ENCODE measurements around the gene CEACAM18.
"Not testable (repeated sequence)": the region's sequence is repeated elsewhere in the genome, so short reads cannot be mapped to it uniquely, and the experiment has no call there.

The CEACAM18 gene

DNA sequence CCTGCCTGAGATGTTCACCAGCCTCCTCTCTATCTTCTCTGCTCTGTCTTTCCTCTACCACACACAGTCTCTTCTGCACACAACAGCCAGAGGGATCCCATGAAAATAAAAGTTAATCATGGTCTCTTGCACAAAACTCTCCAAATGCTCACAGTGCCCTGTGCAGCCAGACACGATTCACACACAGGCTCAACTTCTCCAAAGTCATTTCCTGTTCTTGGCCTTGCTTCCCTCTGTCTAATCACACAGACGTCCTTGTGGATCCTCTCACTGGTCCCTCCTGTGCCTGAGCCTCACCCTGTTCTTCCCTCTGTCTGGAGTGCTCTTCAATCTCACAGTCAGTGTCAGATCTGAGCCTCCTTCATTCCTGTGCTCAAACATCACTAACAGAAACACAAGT lies 15.4 kb downstream of the CEACAM18 start:
- DNase-seq (ENCODE audit: low spot score): no peak

DNA sequence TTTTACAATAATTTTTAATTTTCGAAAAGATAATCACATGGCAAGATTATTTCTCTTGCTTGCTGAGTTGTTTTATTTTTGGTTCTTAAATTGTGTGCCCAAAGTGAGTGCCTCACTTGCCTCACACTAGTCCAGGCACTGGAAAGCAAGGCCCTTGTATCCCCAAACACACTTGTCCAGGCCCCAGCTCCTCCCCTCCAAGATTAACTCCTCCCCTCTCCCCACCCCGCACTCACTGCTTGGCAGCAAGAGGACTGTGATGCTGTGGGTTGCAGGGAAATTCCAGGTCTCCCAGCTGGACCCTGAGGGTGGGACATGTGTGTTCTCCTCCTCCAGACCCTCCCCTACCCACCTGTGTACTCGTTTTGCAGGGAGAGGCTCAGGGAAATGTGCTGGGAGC lies 19.3 kb downstream of the CEACAM18 start:
- DNase-seq (ENCODE audit: low spot score): no peak

- DNase-seq (ENCODE audit: low spot score): not testable (repeated sequence)
Measured at GRCh38 chr19:51500931-51501330, 22.6 kb downstream of the CEACAM18 start.

DNA sequence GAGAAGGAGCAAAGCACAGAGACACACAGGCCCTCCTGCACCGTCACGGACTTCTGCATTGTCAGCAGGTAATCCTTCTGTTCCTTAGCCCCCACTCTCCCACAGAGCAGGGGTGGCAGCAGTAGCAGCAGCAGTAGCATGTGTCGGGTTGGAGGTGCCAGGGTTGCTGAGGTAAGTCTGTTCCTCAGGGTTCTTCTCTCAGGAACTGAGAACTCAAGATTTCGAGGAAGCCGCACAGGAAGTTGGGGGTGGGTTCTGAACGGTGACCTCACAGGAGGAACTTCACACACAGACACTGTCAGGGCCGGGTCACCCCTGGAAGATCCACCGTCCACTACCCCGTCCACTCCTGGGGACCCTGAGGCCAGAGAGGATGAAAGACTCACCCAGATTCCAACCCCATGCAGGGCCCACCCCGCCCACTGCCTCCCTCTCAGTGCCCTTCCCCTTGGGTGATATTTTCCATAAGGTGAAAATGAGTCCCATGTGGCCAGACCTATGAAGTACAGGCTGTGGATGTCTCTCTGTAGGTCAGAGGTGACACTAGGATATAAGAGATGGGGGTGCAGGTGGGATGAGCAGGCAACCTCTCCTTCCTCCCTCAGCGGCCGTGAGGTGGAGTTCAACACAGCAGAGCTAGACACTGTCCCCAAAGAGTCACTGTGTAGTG lies 23.4 kb downstream of the CEACAM18 start, which contains the start of gene SIGLEC12:
SIGLEC12 (minus strand) TSS at position 207 of the 670 bp plus-strand sequence; CDS start at position 140, 67 bp downstream.
- no peak for DNase-seq (ENCODE audit: low spot score)

GRCh38 chr19:51503286-51503817 lies 25.0 kb downstream of the CEACAM18 start:
- no peak for DNase-seq (ENCODE audit: low spot score)

DNA sequence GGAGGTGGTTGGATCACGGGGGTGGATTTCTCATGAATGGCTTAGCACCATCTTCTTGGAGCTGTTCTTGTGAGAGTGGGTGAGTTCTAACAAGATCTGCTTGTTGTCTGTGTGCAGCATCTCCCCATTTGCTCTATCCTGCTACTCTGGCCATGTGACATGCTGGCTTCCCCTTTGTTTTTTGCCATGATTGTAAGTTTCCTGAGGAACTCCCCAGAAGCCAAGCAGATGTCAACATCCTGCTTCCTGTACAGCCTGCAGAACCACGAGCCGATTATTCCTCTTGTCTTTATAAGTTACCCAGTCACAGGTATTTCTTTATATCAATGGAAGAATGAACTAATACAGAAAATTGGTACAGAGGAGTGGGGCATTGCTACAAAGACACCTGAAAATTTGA lies 25.6 kb downstream of the CEACAM18 start:
- DNase-seq (ENCODE audit: low spot score): no peak

- DNase-seq (ENCODE audit: low spot score): no peak
Measured at GRCh38 chr19:51505904-51506303, 27.6 kb downstream of the CEACAM18 start.

- no peak for DNase-seq (ENCODE audit: low spot score)
Measured at GRCh38 chr19:51507192-51507591, 28.9 kb downstream of the CEACAM18 start.

DNA sequence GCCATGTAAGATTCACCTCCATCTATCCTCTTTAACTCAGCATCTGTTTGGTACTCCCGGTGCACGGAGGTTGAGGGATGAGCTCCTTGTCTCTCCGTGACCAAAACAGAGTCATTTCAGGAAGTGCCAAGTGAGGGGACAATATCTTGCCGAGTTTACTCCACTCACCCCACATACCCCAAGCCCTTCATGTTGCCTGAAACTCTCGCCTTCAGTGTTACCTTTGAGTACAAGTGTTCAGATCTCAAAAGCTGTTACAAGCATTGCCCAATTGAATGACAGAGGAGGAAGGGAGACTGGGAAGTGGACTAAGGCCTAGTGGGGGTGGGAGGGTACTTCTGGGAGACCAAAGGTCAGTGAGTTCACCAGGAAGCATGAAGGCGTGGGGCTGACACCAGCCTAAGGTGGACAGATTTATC lies 29.3 kb downstream of the CEACAM18 start:
- DNase-seq (ENCODE audit: low spot score): no peak

DNA sequence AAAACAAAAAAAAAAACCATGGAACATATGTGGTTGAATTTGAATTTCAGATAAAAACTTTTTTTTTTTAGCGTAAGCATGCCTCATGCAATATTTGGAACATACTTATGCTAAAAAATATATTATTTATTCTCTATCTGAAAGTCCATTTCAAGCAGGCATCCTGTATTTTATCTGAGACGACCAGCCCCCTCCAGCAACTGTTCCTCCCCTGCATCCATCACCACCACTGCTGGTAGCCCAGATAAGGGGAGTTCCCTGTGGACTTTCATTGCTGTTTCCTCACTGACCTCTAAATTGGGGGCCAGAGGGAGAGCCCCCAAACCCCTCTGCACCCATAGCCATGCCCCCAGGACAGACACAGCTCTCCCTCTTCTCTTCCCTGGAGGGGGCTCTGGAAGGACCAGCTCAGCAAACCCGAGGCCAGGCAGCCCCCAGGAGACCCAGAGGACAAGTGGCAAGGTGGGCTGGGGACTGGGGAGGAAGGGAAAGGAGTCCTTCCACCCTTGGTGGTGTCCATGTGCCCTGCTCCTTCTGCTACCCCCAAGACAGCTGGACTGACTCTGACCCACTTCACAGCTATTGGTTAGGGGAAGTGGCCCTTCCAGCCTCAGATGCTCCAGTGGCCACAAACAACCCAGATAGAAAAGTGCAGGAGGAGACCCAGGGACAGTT lies 29.9 kb downstream of the CEACAM18 start:
- DNase-seq (ENCODE audit: low spot score): no peak

DNA sequence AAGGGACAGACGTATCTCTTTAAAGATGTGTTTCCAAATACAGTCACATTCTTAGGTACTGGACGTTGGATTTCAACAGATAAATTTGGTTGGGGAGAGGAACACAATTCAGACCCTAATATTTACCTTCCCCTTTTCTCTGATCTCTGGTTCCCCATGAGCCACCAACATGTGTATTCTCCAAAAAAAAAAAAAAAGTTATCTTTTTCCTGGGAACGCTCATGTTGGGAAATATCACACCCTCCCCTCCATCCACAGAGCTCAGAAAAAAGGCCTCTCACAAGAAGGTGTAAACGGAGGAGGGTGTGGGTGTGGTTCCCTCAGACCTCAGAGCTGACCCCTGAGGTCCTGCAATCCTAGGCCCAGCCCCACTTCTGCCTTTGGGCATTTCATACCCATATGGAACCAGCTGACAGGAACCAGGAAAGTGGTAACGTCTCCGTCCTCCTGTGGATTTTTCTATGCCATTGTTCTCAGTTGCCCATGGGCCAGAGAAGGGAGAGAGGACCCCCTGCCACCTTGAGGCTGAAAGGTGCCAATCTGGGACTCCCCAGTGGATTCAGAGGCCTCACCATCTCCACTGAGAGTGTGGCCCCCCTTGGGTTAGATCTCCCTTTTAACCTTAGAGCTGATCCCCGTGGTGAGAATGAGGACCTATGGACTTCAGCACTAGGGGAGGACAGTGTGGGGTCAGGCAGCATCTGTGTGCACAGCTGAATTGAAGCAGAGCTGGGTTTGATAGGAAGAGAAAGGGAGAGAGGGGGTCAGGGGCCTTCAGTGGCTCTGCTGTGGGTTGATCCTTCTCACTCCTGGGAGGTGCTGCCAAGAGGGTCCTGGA lies 31.7 kb downstream of the CEACAM18 start:
- DNase-seq (ENCODE audit: low spot score): no peak

DNA sequence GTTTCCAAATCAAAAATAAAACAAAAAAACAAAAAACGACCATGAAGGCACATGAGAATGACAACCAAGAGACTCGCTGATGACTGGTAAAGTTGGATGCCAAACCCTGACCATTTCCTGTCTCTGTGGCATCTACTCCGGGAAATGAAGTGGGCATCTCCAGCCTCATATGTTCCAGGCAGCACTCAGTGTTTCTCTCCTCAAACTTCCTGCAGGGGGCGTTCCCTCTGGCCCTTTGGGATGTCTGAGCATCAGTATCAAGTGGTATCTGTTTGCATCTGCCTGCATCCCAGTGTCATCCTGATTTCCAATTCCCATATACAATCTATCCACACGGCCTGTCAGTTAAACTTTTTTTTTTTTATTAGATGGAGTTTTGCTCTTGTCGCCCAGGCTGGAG lies 33.0 kb downstream of the CEACAM18 start:
- DNase-seq (ENCODE audit: low spot score): no peak

- no peak for DNase-seq (ENCODE audit: low spot score)
Measured at GRCh38 chr19:51513968-51514367, 35.6 kb downstream of the CEACAM18 start.

DNA sequence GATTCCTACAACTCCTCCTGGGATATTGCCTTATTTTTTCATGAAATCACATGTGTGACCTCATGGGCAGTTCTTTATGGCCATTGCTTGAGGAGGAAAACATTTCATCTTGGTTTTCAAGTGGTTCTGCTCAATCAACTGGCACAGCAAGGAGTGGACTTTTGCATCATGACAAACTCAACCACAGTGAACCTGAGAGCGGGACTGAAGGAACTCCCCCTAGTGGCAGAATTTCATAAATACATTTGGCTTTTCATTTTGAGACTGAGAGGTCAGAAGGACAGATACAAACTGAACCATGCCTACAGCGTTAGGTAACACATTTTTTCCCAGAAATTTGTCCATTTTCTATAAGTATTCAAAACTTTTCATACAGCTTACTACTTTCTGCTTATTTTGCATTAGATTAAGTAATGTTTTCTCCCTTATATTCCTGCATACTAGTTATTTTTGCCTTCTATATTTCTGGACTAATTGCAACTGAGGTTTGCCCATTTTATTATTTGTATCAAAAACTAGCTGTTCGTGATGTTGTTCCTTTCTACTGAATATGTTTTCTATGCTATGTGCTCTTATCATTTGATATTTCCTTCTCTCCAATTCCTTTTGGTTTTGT lies 36.6 kb downstream of the CEACAM18 start:
- DNase-seq (ENCODE audit: low spot score): peak; percentile 64

DNA sequence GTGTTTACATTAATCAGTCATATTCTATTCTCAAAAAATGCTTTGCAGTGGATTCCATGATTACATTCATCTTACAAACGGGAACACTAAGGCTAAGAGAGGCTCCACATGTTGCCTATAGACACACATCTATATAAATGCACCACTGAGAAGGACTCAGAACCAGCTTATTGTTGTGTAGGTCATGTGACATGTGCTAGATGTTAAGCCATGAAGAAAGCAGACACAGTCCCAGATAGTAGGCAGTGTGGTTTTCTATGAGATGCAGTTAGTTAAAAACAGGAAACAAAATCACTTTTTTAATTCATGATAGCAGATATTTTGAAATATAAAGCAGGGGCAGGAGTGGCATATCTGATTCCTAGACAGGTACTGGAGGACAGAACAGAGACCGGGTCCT lies 42.4 kb downstream of the CEACAM18 start:
- DNase-seq (ENCODE audit: low spot score): no peak

DNA sequence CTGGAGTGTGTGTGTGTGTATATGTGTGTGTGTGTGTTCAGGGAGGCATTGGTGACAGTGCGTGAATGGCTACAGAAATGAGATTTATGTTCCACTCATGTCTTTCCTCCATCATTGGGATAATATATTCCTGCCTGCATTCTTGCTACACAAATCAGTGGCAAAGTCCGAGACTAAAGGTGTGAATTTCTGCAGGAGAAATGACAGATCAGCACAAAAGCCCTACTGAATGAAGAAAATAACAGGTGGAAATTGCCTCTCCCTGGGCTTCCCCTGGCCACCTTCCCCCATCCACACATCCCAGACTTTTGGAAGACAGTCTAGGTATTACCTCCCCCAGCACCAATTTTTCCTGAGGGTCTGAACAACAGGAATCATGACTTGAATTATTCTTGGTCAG lies 43.0 kb downstream of the CEACAM18 start:
- no peak for DNase-seq (ENCODE audit: low spot score)

- DNase-seq (ENCODE audit: low spot score): no peak
Measured at GRCh38 chr19:51521781-51522180, 43.4 kb downstream of the CEACAM18 start.

GRCh38 chr19:51524666-51525264 lies 46.4 kb downstream of the CEACAM18 start:
- DNase-seq (ENCODE audit: low spot score): no peak

GRCh38 chr19:51525651-51526050 lies 47.3 kb downstream of the CEACAM18 start:
- no peak for DNase-seq (ENCODE audit: low spot score)

GRCh38 chr19:51529301-51529700 lies 51.0 kb downstream of the CEACAM18 start:
- no peak for DNase-seq (ENCODE audit: low spot score)

GRCh38 chr19:51530616-51531015 lies 52.3 kb downstream of the CEACAM18 start:
- DNase-seq (ENCODE audit: low spot score): no peak

Data from AG08396 (cell line).